GM12864 (cell line): Measurements from ENCODE around the gene PTPRC.

ENCODE experiments used
- DNase-seq: peaks from one replicate; pipeline ENCODE4 v3.0.0-alpha.2; 2011; ENCODE audit warnings: low read depth
- H3K4me3 ChIP-seq: 2 replicates; pipeline ENCODE4 v1.5.1; 2011; ENCODE audit warnings: mild to moderate bottlenecking, low read depth, low read length, control low read depth
- TF ChIP-seq, protein P1 (sequence below): IDR thresholded peaks from 2 replicates; pipeline ENCODE4 v1.5.1; 2011; ENCODE audit warnings: low read depth, mild to moderate bottlenecking, moderate library complexity, low read length, control low read depth, inconsistent platforms; ENCODE audit errors: missing control alignments

PTPRC gene

DNA sequence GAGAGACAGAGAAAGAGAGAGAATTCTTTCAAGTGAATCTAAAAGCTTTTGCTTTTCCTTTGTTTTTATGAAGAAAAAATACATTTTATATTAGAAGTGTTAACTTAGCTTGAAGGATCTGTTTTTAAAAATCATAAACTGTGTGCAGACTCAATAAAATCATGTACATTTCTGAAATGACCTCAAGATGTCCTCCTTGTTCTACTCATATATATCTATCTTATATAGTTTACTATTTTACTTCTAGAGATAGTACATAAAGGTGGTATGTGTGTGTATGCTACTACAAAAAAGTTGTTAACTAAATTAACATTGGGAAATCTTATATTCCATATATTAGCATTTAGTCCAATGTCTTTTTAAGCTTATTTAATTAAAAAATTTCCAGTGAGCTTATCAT is 117.6 kb downstream of the PTPRC start:
- H3K4me3 ChIP-seq, result no peak overlapping the region
- DNase-seq, result no peak
- TF ChIP-seq, protein P1, sequence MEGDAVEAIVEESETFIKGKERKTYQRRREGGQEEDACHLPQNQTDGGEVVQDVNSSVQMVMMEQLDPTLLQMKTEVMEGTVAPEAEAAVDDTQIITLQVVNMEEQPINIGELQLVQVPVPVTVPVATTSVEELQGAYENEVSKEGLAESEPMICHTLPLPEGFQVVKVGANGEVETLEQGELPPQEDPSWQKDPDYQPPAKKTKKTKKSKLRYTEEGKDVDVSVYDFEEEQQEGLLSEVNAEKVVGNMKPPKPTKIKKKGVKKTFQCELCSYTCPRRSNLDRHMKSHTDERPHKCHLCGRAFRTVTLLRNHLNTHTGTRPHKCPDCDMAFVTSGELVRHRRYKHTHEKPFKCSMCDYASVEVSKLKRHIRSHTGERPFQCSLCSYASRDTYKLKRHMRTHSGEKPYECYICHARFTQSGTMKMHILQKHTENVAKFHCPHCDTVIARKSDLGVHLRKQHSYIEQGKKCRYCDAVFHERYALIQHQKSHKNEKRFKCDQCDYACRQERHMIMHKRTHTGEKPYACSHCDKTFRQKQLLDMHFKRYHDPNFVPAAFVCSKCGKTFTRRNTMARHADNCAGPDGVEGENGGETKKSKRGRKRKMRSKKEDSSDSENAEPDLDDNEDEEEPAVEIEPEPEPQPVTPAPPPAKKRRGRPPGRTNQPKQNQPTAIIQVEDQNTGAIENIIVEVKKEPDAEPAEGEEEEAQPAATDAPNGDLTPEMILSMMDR, result no peak

DNA sequence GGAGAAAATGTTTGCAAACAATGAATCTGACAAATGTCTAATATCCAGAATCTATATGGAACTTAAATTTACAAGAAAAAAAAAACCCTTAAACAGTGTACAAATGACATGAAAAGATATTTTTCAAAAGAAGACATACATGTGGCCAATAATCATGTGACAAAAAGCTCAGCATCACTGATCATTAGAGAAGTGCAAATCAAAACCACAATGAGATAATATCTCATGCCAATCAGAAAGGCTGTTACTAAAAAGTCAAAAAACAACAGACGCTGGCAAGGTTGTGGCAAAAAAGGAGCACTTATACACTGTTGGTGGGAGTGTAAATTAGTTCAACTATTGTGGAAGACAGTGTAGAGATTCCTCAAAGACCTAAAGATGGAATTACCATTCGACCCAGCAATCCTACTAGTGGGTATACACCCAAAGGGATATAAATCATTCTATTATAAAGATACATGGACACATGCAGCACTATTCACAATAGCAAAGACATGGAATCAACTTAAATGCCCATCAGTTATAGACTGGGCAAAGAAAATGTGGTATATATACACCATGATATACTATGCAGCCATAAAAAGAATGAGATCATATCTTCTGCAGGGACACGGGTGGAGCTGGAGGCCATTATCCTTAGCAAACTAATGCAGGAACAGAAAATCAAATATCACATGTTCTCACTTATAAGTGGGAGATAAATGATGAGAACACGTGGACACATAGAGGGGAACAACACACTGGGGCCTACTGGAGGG is 123.2 kb downstream of the PTPRC start:
- DNase-seq, result no peak
- no peak overlapping the region for H3K4me3 ChIP-seq
- TF ChIP-seq, protein P1, result no peak

DNA sequence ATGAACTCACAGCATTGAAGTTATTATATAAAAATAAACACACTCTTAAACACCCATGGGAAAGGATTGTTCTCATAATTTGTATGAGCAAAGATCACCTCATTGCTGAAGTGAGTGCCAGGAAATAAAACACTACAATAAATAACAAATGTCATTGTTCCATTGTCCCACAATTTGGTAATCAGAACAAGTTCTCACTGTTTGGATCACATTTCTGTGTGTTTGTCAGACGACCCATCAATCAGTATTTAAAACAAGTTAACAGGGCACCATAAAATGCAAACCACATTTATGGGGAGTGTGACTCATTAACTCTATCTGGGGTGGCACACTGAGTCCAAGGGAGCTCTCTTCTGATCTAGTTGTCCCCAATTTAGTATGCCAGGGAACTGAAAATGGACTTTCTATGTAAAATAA is 124.5 kb downstream of the PTPRC start:
- DNase-seq, result no peak
- TF ChIP-seq, protein P1, result no peak
- no peak overlapping the region for H3K4me3 ChIP-seq

DNA sequence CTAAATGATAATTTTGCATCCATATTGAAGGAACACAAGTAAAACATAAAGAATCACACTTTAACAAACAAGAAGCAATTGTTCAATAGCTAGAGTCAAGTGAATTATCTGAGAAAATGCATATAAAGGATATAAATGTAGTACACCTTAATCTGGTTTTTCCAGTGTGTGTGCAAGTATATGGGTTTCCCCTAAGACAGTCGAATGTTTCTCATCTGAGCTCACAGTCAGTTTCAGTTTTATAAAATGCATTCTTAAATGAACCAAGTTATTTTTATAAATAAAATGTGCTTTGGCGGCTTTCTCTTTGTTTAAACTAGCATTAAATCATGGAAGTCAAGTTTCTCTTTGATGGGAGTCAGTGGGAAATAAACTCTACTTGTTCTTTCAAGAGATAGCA is 125.9 kb downstream of the PTPRC start:
- no peak for DNase-seq
- TF ChIP-seq, protein P1, result no peak
- no peak overlapping the region for H3K4me3 ChIP-seq

DNA sequence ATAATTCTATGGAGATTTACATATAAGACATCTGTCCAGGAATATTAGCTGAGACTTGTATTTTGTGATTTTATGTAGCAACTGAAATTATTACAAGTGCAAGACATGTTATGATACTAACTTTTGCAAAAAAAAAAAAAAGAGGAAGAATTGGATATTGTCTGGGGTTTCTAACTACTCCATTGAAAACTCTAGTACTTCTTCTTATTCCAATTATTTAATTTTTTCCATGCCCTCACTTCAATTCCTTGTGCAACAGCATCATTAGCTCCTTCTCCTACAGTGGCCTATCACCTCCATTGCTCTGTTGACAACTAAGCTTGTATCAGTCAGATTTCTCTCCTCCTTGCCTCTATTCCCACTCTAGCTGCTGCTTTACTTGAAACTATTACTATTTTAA is 126.6 kb downstream of the PTPRC start:
- no peak overlapping the region for H3K4me3 ChIP-seq
- TF ChIP-seq, protein P1, result no peak
- DNase-seq, result no peak

DNA sequence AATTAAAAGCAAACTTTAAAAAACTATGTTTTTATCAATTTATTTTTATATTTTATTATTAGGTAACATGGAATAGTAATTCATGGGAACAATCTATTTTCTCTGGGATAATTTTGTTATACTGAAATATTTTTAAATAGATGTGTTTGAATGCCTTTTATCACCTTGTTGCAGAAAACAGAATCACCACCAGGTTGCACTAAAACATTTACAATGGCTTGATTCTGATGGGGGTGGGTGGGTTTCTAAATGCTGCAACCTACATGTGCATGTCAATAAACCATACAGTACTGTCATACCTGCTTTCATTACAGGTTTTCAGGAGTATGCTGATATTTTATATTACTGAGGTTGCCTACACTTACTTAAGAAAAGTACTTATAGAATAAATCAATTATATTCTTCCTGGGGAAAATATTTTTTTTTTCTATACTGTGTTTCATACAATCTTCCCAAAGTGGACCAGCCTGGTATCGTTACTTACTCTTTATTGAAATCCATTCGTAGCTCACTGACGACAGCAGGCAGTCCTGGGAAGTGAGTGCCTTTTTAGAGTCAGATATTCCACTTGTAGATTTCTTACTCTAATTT is 132.8 kb downstream of the PTPRC start:
- H3K4me3 ChIP-seq, result no peak overlapping the region
- DNase-seq, result no peak
- TF ChIP-seq, protein P1, result peak; percentile 34

DNA sequence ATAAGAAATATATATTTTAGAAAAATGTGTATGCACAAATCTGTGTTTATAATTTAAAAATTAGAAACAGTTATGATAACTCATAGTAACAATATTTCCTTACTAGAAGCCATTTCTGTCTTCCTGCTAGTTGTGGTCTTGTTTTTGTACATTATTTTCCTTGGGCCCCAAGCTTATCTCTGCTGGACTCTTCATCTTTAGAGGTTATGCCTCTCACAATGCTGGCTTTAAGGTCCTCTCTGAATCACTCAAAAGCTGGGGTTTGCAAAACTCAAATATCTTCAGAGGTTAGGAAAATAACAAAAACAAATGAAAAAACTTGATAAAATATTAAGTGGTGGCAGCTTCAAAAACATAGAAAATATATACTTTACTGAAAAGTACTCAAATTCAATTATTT is 133.8 kb downstream of the PTPRC start:
- DNase-seq, result no peak
- H3K4me3 ChIP-seq, result no peak overlapping the region
- TF ChIP-seq, protein P1, result no peak
